ENCODE results near the gene GABBR1.
"Not testable (repeated sequence)": the region's sequence is repeated elsewhere in the genome, so short reads cannot be mapped to it uniquely, and the experiment has no call there.

GABBR1 gene

DNA sequence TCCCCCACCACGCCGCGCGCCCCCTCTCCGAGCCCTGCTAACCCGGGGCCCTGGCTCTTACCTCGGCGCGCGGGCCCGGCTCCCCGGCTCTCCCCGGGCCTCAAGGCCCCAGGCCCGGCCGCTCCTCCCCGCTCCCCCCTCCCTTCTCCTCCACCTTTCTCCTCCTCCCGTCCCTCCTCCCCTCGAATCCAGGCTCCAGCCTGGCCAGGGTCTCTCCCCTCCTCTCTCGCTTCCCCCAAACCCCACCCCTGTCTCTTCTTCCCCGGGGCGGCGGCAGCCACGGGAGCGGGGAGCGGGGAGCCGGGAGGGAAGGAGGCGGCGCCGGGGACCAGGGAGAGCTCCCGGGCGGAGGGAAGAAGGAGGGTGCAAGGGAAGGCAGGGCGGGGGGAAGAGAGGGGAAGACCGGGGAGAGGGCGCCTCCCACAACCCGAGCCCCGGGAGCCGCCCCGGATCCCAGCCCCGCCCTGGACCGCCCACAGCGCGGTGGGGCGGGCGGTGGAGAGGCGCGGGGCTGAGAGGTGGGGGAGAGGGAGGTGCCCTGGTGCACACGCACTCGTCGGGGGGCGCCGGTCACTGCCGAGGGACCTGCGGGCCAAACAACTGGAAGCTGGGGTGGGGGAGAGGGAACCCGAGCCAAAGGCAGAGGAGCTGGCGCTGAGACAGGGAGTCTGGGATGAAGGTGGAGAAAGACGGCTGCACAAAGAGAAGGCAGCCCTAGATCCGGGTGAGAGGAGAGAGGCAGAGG is at the start of gene GABBR1:
GABBR1 (minus strand) TSS at position 395 of the 745 bp plus-strand sequence. CDS start 798 bp downstream, outside the sequence.
- Histone ChIP-seq H3K4me1 (ENCODE audit: insufficient read depth, low read length) (peaks cover 14% of the 10 kb centered on the region), H3K36me3 (ENCODE audit: insufficient read depth, low read length) (no peaks in the 10 kb centered on the region), H3K9me3 (ENCODE audit: control insufficient read depth, insufficient read depth, low read length) (no peaks in the 10 kb centered on the region), H3K9ac (ENCODE audit: low read depth, low read length) (peak within 1 kb of the TSS; percentile 63)

DNA sequence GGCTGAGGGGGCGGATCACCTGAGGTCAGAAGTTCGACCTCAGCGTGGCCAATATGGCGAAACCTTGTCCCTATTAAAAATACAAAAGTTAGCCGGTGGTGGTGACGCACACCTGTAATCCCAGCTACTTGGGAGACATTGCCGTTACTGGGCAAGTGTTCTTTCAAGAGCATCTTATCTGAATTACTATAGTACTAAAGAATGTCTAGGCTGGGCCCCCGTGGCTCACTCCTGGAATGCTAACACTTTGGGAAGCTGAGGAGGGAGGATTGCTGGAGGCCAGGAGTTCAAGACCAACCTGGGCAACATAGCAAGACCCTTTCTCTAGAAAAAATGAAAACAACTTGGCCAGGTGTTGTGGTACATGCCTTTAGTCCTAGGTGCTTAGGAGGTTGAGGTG is 48.8 kb upstream of the GABBR1 start:
- no peaks in the 10 kb centered on the region for H3K36me3 ChIP-seq (ENCODE audit: insufficient read depth, low read length)
- peaks cover 6% of the 10 kb centered on the region; the same call in 1 of the 2 replicates for H3K9me3 ChIP-seq (ENCODE audit: control insufficient read depth, insufficient read depth, low read length)
- H3K4me1 ChIP-seq (ENCODE audit: insufficient read depth, low read length), result peaks cover 27% of the 10 kb centered on the region; the same call in 1 of the 2 replicates
- H3K9ac ChIP-seq (ENCODE audit: low read depth, low read length), result no peak overlapping the region

DNA sequence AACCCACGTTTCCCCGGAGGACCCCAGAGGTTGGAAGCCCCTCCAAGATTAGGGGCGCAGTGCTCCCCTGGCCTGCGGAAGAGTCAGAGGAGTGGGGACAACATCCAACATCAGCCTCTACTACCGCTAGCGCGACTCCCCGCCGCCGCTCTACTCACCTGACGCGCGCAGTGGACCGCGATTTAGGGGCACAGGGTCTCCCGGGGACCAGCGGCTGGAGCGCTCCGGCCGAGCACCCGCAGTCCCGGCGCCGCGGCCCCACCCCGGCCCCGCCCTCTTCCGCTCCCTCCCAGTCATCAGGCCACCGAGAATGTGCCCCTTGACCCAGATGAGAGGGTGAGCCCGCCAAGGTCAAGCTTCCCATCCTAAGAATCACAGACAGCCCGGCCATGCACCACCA is 47.9 kb upstream of the GABBR1 start, which contains the start of gene ZFP57:
ZFP57 (minus strand) TSS at position 249 of the 400 bp plus-strand sequence. CDS start 4,149 bp downstream, outside the sequence.
- no peak within 1 kb of the TSS for H3K9ac ChIP-seq (ENCODE audit: low read depth, low read length)
- peaks cover 27% of the 10 kb centered on the region; the same call in 1 of the 2 replicates for H3K4me1 ChIP-seq (ENCODE audit: insufficient read depth, low read length)
- H3K36me3 ChIP-seq (ENCODE audit: insufficient read depth, low read length), result no peaks in the 10 kb centered on the region
- peaks cover 6% of the 10 kb centered on the region; the same call in 1 of the 2 replicates for H3K9me3 ChIP-seq (ENCODE audit: control insufficient read depth, insufficient read depth, low read length)

DNA sequence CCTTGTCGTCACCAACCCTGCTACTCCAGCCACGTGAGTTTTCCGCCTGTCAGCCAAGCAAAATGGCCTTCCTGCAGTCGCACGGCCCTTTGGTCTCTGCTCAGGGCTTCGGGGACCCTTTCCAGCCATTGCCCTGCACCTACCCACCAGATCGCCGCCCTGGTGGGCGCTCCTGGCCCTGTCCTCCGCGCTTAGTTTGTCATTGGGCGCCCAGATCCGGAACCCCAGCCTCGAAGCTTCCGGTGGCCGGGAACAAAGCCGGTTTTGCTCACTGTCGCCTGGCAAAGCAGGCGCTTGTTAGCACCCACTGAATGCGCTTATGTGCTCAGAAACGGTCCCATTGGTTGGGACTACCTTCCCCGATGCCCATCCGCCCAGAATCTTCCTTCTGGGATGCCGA is 47.4 kb upstream of the GABBR1 start:
- Histone ChIP-seq H3K9me3 (ENCODE audit: control insufficient read depth, insufficient read depth, low read length) (peaks cover 6% of the 10 kb centered on the region; the same call in 1 of the 2 replicates), H3K36me3 (ENCODE audit: insufficient read depth, low read length) (no peaks in the 10 kb centered on the region), H3K4me1 (ENCODE audit: insufficient read depth, low read length) (peaks cover 27% of the 10 kb centered on the region), H3K9ac (ENCODE audit: low read depth, low read length) (no peak overlapping the region)

DNA sequence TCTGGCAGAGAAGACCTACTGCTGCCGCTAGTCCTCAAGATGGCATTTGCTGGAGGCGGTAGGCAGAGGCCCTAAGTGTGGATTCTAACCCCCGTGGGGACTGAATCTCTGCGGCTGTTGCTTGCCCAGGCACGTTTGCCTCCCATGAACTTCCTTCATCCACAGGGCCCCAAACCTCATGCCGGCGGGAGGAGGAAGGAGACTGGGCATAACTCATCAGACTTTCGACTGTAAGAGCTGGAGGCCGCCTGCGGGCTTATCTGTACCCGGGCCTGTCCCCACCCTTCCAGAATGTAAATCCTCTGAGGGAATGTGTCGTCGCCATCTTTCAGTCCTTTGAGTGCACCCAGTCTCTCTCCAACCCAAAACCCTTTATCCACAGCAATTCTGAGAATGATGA is 47.0 kb upstream of the GABBR1 start:
- H3K9me3 ChIP-seq (ENCODE audit: control insufficient read depth, insufficient read depth, low read length), result peaks cover 3% of the 10 kb centered on the region; the same call in 1 of the 2 replicates
- peaks cover 27% of the 10 kb centered on the region for H3K4me1 ChIP-seq (ENCODE audit: insufficient read depth, low read length)
- H3K36me3 ChIP-seq (ENCODE audit: insufficient read depth, low read length), result no peaks in the 10 kb centered on the region
- no peak overlapping the region for H3K9ac ChIP-seq (ENCODE audit: low read depth, low read length)

DNA sequence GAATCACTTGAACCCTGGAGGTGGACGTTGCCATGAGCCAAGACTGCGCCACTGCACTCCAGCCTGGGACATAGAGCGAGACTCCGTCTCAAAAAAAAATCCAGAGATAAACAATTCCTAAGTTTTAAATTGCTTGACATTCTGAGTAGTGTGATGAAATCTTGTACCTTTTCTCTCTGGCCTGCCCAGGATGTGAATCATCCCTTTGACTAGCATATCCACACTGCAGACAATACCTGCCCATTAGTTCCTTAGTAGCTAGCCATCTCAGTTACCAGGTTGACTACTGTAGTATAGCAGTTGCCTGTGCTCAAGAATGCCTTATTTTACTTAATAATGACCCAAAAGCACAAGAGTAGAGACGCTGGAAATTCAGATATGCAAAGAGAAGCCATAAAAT is 45.1 kb upstream of the GABBR1 start:
- Histone ChIP-seq H3K9me3 (ENCODE audit: control insufficient read depth, insufficient read depth, low read length) (no peaks in the 10 kb centered on the region; the same call in 1 of the 2 replicates), H3K9ac (ENCODE audit: low read depth, low read length) (no peak overlapping the region), H3K36me3 (ENCODE audit: insufficient read depth, low read length) (no peaks in the 10 kb centered on the region), H3K4me1 (ENCODE audit: insufficient read depth, low read length) (peaks cover 23% of the 10 kb centered on the region)

DNA sequence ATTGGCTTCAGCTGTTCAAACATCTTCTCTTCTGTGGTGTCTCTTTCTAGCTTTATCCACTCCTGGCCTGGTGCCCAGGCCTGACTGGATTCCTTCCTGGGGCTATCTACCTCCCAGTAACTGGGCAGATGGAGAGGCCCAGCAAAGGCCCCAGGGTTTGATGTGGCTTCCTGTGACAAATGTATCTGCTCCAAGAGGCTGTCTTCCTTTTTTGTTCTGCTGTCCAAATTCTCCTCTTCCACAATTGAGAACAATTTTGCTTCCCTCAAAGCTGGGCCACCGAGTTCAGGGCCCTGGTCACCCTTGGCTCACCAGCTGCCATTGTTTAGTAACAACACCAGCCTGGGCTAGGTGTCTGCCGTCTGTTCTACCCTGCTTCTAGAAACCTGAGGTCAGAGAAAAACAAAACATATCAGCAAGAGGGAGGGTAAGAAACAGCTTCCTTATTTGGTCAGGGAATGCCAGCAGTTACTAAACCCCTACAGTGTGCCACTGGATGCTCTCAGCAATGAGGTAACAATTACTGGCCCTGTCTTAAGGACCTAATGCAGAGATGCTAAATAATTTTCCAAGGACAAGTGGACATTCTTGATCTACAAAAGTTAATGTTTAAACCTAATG is 44.1 kb upstream of the GABBR1 start:
- Histone ChIP-seq H3K9ac (ENCODE audit: low read depth, low read length) (no peak overlapping the region), H3K9me3 (ENCODE audit: control insufficient read depth, insufficient read depth, low read length) (no peaks in the 10 kb centered on the region; the same call in 1 of the 2 replicates), H3K36me3 (ENCODE audit: insufficient read depth, low read length) (no peaks in the 10 kb centered on the region), H3K4me1 (ENCODE audit: insufficient read depth, low read length) (peaks cover 23% of the 10 kb centered on the region)

DNA sequence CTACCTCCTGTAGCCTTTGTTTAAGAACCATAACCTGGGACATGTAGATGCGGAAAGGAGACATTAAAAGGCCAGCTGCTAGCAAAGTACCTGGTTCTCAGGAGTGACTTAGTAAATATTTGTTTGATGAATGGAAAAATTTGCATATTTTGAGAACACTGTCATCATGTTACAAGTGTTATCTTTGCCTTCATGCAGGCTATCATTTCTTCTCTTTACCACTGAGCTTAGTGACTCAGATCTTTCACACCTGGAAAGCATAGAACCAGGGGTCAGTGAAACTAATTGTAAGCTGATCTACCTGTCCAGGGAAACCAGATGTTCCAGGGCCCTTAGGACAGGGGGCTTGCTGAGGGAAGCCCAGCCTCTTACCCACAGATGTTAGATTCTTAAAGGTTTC is 42.6 kb upstream of the GABBR1 start:
- no peaks in the 10 kb centered on the region for H3K9me3 ChIP-seq (ENCODE audit: control insufficient read depth, insufficient read depth, low read length)
- no peaks in the 10 kb centered on the region for H3K36me3 ChIP-seq (ENCODE audit: insufficient read depth, low read length)
- H3K4me1 ChIP-seq (ENCODE audit: insufficient read depth, low read length), result peaks cover 23% of the 10 kb centered on the region
- no peak overlapping the region for H3K9ac ChIP-seq (ENCODE audit: low read depth, low read length)

DNA sequence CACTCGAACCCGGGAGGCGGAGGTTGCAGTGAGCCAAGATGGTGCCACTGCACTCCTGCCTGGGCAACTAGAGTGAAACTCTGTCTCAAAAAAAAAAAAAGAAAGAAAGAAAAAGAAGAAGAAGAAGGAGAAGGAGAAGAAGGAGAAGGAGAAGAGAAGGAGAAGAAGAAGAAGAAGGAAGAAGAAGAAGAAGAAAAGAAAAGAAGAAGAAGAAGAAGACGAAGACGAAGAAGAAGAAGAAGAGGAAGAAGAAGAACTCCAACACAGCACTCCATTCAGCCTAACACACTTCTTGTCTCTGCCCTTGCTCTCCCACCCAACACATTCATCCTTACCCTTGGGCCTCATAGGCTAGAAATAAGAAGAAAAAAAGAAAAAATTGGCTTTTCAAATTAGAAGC is 41.0 kb upstream of the GABBR1 start:
- no peaks in the 10 kb centered on the region for H3K36me3 ChIP-seq (ENCODE audit: insufficient read depth, low read length)
- H3K9me3 ChIP-seq (ENCODE audit: control insufficient read depth, insufficient read depth, low read length), result no peaks in the 10 kb centered on the region
- H3K4me1 ChIP-seq (ENCODE audit: insufficient read depth, low read length), result peaks cover 18% of the 10 kb centered on the region
- no peak overlapping the region for H3K9ac ChIP-seq (ENCODE audit: low read depth, low read length)

DNA sequence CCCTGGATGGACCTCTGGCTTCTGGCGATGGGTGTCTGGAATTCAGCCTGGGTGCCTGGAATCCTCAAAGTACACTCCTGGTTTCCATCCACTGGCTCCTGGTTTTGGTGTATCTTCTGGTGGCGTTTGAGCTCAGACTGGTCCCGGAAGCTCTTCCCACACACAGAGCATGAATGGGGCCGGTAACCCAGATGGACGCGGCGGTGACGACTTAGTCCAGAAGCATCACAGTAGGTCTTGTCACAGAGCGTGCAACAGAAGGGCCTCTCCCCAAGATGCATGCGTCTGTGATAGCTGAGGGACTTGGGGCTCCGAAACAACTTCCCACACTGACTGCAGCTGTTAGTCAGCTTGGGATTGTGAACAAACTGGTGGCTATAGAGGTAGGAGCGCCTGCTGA is 40.2 kb upstream of the GABBR1 start:
- H3K4me1 ChIP-seq (ENCODE audit: insufficient read depth, low read length), result peaks cover 16% of the 10 kb centered on the region
- H3K9ac ChIP-seq (ENCODE audit: low read depth, low read length), result no peak overlapping the region
- H3K36me3 ChIP-seq (ENCODE audit: insufficient read depth, low read length), result no peaks in the 10 kb centered on the region
- H3K9me3 ChIP-seq (ENCODE audit: control insufficient read depth, insufficient read depth, low read length), result no peaks in the 10 kb centered on the region

DNA sequence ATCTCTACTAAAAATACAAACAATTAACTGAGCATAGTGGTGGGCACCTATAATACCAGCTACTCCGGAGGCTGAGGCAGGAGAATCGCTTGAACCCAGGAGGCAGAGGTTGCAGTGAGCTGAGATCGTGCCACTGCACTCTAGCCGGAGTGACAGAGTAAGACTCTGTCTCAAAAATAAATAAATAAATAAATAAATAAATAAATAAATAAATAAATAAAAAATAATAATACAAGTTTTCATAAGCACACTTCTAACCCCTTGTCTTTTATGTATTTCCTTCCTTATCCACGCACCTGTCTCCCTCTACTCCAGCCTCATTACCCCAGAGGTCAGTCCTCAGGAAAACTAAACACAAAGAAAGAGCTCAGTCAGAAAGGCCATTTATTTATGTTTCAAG is 39.1 kb upstream of the GABBR1 start:
- not testable (repeated sequence) for H3K9ac ChIP-seq (ENCODE audit: low read depth, low read length); H3K9me3 ChIP-seq (ENCODE audit: control insufficient read depth, insufficient read depth, low read length); H3K36me3 ChIP-seq (ENCODE audit: insufficient read depth, low read length)
- peaks cover 14% of the 10 kb centered on the region for H3K4me1 ChIP-seq (ENCODE audit: insufficient read depth, low read length)

DNA sequence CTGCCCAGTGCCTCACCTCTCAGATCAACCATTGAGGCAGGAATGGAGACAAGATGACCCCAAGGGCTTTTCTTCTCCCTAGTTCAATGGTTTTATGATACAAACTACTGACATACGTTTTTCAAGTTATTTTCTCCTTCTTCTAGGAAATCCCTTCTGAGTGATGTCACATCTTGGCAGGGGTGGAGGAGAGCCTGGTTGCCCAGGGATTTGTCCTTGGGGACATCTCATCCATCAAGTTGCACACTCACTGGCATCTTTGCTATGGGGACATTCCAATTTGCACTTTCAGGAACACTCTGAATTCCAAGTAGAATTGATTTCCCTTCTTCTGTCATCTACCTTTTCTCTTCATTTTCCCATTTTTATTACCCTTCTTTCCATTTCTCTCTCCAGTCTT is 38.0 kb upstream of the GABBR1 start:
- Histone ChIP-seq H3K4me1 (ENCODE audit: insufficient read depth, low read length) (peaks cover 25% of the 10 kb centered on the region), H3K9me3 (ENCODE audit: control insufficient read depth, insufficient read depth, low read length) (no peaks in the 10 kb centered on the region), H3K9ac (ENCODE audit: low read depth, low read length) (no peak overlapping the region), H3K36me3 (ENCODE audit: insufficient read depth, low read length) (no peaks in the 10 kb centered on the region)

DNA sequence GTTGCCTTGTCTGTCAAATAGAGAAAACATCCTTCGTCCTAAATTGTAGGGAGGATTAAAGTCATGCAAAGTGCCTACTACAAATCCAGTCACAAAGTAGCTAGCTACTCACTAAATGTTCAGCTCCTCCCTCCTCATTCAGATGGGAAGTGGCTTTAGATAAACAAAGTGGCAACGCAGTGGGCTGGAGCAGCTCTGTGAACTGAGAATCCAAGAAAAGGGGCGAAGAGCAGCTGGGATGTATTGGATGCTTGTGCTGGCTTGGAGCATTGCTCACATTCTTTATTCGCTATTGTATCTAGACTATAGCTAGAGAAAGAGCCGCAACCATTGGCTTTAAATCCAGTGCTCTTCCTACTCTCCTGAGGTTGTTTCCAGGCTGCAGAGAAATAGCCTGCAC is 34.2 kb upstream of the GABBR1 start:
- Histone ChIP-seq H3K36me3 (ENCODE audit: insufficient read depth, low read length) (no peaks in the 10 kb centered on the region), H3K9me3 (ENCODE audit: control insufficient read depth, insufficient read depth, low read length) (no peaks in the 10 kb centered on the region), H3K4me1 (ENCODE audit: insufficient read depth, low read length) (peaks cover 45% of the 10 kb centered on the region), H3K9ac (ENCODE audit: low read depth, low read length) (peak overlapping the region; percentile 43)

DNA sequence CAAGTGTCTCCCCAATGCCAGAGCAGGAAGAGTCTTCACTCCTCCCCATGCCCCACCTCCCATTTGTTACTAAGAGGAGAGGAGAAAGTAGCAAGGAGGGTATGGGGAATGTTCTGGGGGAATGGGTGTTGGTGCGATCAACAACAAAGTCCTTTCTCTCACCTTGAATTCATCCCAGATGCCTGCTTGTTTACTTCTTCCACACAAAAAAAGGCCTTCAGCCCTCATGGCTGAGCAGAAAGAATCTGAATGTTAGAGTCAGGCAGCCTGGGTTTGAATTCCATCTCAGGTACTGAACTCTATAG is 33.8 kb upstream of the GABBR1 start:
- Histone ChIP-seq H3K36me3 (ENCODE audit: insufficient read depth, low read length) (no peaks in the 10 kb centered on the region), H3K9ac (ENCODE audit: low read depth, low read length) (peak overlapping the region; percentile 43), H3K9me3 (ENCODE audit: control insufficient read depth, insufficient read depth, low read length) (no peaks in the 10 kb centered on the region), H3K4me1 (ENCODE audit: insufficient read depth, low read length) (peaks cover 45% of the 10 kb centered on the region)
